ENCODE results near the gene DCHS1.

The DCHS1 gene

GRCh38 chr11:6646071-6646470 lies 9.5 kb downstream of the DCHS1 start:
- DNase-seq = no peak

- no peak for DNase-seq
Measured at GRCh38 chr11:6642957-6643356, 12.7 kb downstream of the DCHS1 start.

- DNase-seq = no peak
Measured at GRCh38 chr11:6640985-6641701, 14.5 kb downstream of the DCHS1 start.

GRCh38 chr11:6640036-6640984 lies 15.3 kb downstream of the DCHS1 start:
- no peak for DNase-seq

GRCh38 chr11:6638429-6638828 lies 17.2 kb downstream of the DCHS1 start:
- DNase-seq = no peak

GRCh38 chr11:6637871-6638270 lies 17.7 kb downstream of the DCHS1 start:
- no peak for DNase-seq

GRCh38 chr11:6636480-6636879 lies 19.1 kb downstream of the DCHS1 start:
- no peak for DNase-seq

GRCh38 chr11:6635082-6635932 lies 20.3 kb downstream of the DCHS1 start:
- DNase-seq = no peak

GRCh38 chr11:6634534-6634933 lies 21.1 kb downstream of the DCHS1 start:
- no peak for DNase-seq

- DNase-seq = no peak
Measured at GRCh38 chr11:6633422-6634408, 21.9 kb downstream of the DCHS1 start.

GRCh38 chr11:6632116-6633073 lies 23.2 kb downstream of the DCHS1 start:
- no peak for DNase-seq

- DNase-seq = no peak
Measured at GRCh38 chr11:6631361-6631890, 24.2 kb downstream of the DCHS1 start.

GRCh38 chr11:6630632-6631291 lies 24.8 kb downstream of the DCHS1 start:
- DNase-seq = no peak

- DNase-seq = no peak
Measured at GRCh38 chr11:6629892-6630631, 25.5 kb downstream of the DCHS1 start.

- DNase-seq = no peak
Measured at GRCh38 chr11:6629573-6629891, 26.1 kb downstream of the DCHS1 start.

GRCh38 chr11:6628526-6628925 lies 27.1 kb downstream of the DCHS1 start:
- DNase-seq = no peak

GRCh38 chr11:6627762-6628241 lies 27.8 kb downstream of the DCHS1 start:
- DNase-seq = no peak

- no peak for DNase-seq
Measured at GRCh38 chr11:6626971-6627761, 28.4 kb downstream of the DCHS1 start.
